ENCODE measurements around the gene ZNF506. TPM values are rescaled to one million over a fixed set of nuclear protein-coding genes. Genes with fewer than 3 reads are reported as not detected.
A peak's percentile ranks its signal among the peaks of the same experiment; 100 is the strongest.
"Not testable (repeated sequence)": the region's sequence is repeated elsewhere in the genome, so short reads cannot be mapped to it uniquely, and the experiment has no call there.

Gene ZNF506
- total RNA-seq, 1 donor from 2014 or later: 12.9 TPM

DNA sequence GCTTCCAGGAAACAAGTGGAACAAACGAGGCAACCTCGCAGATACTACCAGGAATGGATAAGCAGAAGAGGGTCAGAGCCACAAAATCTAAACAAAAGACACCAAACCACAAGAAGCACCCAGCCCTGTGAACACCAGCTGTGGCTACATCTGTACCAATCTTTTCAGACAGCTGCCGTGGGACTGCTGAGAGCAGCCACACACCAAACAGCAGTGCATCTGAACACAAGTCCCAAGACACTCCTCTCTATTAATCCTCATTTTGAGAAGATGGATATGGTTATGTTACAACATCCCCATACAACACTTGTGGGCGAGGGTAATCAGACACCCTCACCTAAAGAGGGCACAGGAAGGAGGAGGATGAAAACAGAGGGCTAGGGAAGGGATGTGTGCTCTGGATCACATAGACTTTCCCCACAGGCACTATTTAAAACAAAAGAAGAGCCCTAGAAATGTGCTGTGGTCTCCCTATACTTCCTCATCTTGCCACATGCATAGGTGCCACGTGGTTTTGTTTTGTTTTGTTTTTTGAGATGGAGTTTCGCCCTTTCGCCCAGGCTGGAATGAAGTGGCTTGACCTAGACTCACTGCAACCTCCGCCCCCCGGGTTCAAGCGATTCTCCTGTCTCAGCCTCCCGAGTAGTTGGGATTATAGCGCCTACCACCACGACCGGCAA is 47.1 kb downstream of the ZNF506 start:
- peak overlapping the region; percentile 50 for H3K4me3 Mint-ChIP-seq (ENCODE audit: unreplicated experiment)
- Histone ChIP-seq H2AFZ (ENCODE audit: low read depth, low read length) (no peak overlapping the region), H3K9ac (ENCODE audit: low read length) (no peak overlapping the region), H4K20me1 (ENCODE audit: insufficient read depth, low read length) (no peaks in the 10 kb centered on the region), H3K36me3 (ENCODE audit: insufficient read depth, low read length) (peaks cover 5% of the 10 kb centered on the region), H3K79me2 (ENCODE audit: insufficient read depth, low read length) (peaks cover 7% of the 10 kb centered on the region), H3K4me1 (ENCODE audit: insufficient read depth, low read length) (peaks cover 13% of the 10 kb centered on the region), H3K27ac (ENCODE audit: low read depth, low read length) (no peak overlapping the region), H3K27me3 (ENCODE audit: insufficient read depth, low read length) (no peaks in the 10 kb centered on the region), H3K9me3 (ENCODE audit: insufficient read depth, low read depth, low read length) (peaks cover under 1% of the 10 kb centered on the region), H3K4me2 (ENCODE audit: low read length) (no peak overlapping the region), H3K4me3 (ENCODE audit: insufficient read depth, low read depth, low read length) (no peak overlapping the region)
- no peak for FAIRE-seq
- no peaks in the 10 kb centered on the region for H3K27me3 Mint-ChIP-seq (ENCODE audit: low read depth, unreplicated experiment)
- peaks cover 15% of the 10 kb centered on the region for H3K36me3 Mint-ChIP-seq (ENCODE audit: low read depth, unreplicated experiment)
- no peak for DNase-seq (ENCODE audit: low read depth)
- peaks cover 5% of the 10 kb centered on the region for H3K4me1 Mint-ChIP-seq (ENCODE audit: low read depth, unreplicated experiment)
- peaks cover 10% of the 10 kb centered on the region for H3K9me3 Mint-ChIP-seq (ENCODE audit: unreplicated experiment)
- no peak for TF ChIP-seq EZH2 (IDR thresholded peaks at IDR 0.05; ENCODE audit: insufficient read depth, low read length)
- TF ChIP-seq, protein P1, sequence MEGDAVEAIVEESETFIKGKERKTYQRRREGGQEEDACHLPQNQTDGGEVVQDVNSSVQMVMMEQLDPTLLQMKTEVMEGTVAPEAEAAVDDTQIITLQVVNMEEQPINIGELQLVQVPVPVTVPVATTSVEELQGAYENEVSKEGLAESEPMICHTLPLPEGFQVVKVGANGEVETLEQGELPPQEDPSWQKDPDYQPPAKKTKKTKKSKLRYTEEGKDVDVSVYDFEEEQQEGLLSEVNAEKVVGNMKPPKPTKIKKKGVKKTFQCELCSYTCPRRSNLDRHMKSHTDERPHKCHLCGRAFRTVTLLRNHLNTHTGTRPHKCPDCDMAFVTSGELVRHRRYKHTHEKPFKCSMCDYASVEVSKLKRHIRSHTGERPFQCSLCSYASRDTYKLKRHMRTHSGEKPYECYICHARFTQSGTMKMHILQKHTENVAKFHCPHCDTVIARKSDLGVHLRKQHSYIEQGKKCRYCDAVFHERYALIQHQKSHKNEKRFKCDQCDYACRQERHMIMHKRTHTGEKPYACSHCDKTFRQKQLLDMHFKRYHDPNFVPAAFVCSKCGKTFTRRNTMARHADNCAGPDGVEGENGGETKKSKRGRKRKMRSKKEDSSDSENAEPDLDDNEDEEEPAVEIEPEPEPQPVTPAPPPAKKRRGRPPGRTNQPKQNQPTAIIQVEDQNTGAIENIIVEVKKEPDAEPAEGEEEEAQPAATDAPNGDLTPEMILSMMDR (IDR thresholded peaks at IDR 0.05; ENCODE audit: insufficient read depth, low read depth, low read length): no peak
- no peak overlapping the region for H3K27ac Mint-ChIP-seq (ENCODE audit: unreplicated experiment)

DNA sequence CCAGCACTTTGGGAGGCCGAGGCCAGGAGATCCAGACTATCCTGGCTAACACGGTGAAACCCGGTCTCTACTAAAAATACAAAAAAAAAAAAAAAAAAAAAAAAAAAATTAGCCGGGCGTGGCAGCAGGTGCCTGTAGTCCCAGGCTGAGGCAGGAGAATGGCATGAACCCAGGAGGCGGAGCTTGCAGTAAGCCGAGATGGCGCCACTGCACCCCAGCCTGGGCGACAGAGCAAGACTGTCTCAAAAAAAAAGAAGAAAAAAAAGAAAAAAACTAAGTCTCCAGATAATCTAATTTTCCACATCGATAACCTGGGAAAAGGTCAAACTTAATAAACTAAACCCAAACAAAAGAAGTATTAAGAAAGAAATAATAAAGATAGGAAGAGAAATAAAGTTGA is 49.6 kb downstream of the ZNF506 start:
- H3K27ac Mint-ChIP-seq (ENCODE audit: unreplicated experiment): not testable (repeated sequence)

DNA sequence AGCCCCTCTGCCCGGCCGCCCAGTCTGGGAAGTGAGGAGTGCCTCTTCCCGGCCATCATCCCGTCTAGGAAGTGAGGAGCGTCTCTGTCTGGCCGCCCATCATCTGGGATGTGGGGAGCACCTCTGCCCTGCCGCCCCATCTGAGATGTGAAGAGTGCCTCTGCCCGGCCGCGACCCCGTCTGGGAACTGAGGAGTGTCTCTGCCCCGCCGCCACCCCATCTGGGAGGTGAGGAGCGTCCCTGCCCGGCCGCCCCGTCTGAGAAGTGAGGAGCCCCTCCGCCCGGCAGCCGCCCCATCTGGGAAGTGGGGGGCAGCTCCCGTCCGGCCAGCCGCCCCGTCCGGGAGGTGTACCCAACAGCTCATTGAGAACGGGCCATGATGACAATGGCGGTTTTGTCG is 51.6 kb downstream of the ZNF506 start:
- H3K4me3 Mint-ChIP-seq (ENCODE audit: unreplicated experiment); H3K4me1 ChIP-seq (ENCODE audit: insufficient read depth, low read length); H2AFZ ChIP-seq (ENCODE audit: low read depth, low read length); H3K27ac ChIP-seq (ENCODE audit: low read depth, low read length); H3K36me3 Mint-ChIP-seq (ENCODE audit: low read depth, unreplicated experiment); H3K27ac Mint-ChIP-seq (ENCODE audit: unreplicated experiment); H3K79me2 ChIP-seq (ENCODE audit: insufficient read depth, low read length); DNase-seq (ENCODE audit: low read depth); H3K9me3 ChIP-seq (ENCODE audit: insufficient read depth, low read depth, low read length); H3K4me2 ChIP-seq (ENCODE audit: low read length); H3K36me3 ChIP-seq (ENCODE audit: insufficient read depth, low read length); H4K20me1 ChIP-seq (ENCODE audit: insufficient read depth, low read length); H3K9ac ChIP-seq (ENCODE audit: low read length); H3K4me3 ChIP-seq (ENCODE audit: insufficient read depth, low read depth, low read length); H3K4me1 Mint-ChIP-seq (ENCODE audit: low read depth, unreplicated experiment); H3K27me3 Mint-ChIP-seq (ENCODE audit: low read depth, unreplicated experiment); H3K9me3 Mint-ChIP-seq (ENCODE audit: unreplicated experiment); H3K27me3 ChIP-seq (ENCODE audit: insufficient read depth, low read length); FAIRE-seq: not testable (repeated sequence)

More for the DNA sequence above, 49.6 kb downstream of the ZNF506 start:
- H3K79me2 ChIP-seq (ENCODE audit: insufficient read depth, low read length); H3K4me1 ChIP-seq (ENCODE audit: insufficient read depth, low read length); H3K27me3 Mint-ChIP-seq (ENCODE audit: low read depth, unreplicated experiment); H3K9me3 Mint-ChIP-seq (ENCODE audit: unreplicated experiment); H3K27ac ChIP-seq (ENCODE audit: low read depth, low read length); H3K9me3 ChIP-seq (ENCODE audit: insufficient read depth, low read depth, low read length); H4K20me1 ChIP-seq (ENCODE audit: insufficient read depth, low read length); H3K36me3 Mint-ChIP-seq (ENCODE audit: low read depth, unreplicated experiment); H3K4me2 ChIP-seq (ENCODE audit: low read length); H3K4me3 ChIP-seq (ENCODE audit: insufficient read depth, low read depth, low read length); H3K36me3 ChIP-seq (ENCODE audit: insufficient read depth, low read length); H3K4me3 Mint-ChIP-seq (ENCODE audit: unreplicated experiment); H2AFZ ChIP-seq (ENCODE audit: low read depth, low read length); DNase-seq (ENCODE audit: low read depth); H3K9ac ChIP-seq (ENCODE audit: low read length); H3K27me3 ChIP-seq (ENCODE audit: insufficient read depth, low read length); H3K4me1 Mint-ChIP-seq (ENCODE audit: low read depth, unreplicated experiment); FAIRE-seq: not testable (repeated sequence)

Measured in astrocyte (in vitro differentiated cells and primary cell).